ENCODE measurements around the gene ENTPD6.
"Not testable (repeated sequence)": the region's sequence is repeated elsewhere in the genome, so short reads cannot be mapped to it uniquely, and the experiment has no call there.

ENTPD6 gene

DNA sequence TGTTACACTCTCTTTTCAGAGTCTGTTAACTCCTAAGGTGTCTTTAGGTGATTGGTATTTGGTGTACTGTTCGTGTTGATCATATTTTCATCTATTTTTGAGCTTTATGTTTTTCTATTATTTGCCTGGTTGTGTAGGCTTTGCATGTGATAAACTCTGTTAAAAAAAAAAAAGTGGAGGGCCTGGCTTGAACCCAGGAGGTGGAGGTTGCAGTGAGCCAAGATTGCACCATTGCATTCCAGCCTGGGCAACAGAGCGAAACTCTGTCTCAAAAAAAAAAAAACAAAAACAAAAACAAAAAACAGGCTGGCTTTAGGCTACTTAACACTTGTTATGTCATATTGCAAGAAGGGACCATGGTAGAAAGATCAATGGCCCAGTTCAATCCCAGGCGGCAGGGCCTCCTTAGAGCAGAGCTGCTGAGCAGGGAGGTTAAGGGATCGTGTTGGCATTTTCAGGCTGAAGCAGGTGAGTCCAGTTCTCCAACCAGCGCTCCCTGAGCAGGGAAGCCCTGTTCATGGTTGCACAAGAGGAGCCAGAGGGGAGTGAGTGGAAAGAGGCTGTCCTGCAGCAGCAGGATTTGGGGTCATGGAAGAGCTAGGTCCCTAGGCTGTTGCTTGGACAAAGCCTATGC, 60.8 kb downstream of the ENTPD6 start:
- DNase-seq (ENCODE audit: low read depth, low spot score): no peak

DNA sequence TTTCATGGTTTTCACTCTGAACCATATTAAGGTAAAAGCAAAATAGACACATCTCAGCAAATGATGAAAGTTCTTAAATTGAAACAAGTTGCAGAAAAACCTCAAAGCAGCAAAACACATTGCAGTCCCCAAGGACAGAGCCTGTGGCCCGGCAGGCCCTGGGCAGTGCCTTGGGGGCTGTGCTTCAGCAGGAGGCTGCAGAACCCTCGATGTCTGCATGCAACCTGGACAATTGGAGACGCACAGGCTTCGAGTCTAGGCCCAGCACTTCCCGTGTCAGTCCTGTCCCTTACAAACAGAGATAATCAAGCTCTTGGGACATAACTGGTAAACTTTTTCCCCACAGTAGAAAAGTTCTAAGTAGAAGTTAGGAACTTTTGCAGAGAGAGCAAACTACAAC, 61.6 kb downstream of the ENTPD6 start:
- no peak for DNase-seq (ENCODE audit: low read depth, low spot score)

DNA sequence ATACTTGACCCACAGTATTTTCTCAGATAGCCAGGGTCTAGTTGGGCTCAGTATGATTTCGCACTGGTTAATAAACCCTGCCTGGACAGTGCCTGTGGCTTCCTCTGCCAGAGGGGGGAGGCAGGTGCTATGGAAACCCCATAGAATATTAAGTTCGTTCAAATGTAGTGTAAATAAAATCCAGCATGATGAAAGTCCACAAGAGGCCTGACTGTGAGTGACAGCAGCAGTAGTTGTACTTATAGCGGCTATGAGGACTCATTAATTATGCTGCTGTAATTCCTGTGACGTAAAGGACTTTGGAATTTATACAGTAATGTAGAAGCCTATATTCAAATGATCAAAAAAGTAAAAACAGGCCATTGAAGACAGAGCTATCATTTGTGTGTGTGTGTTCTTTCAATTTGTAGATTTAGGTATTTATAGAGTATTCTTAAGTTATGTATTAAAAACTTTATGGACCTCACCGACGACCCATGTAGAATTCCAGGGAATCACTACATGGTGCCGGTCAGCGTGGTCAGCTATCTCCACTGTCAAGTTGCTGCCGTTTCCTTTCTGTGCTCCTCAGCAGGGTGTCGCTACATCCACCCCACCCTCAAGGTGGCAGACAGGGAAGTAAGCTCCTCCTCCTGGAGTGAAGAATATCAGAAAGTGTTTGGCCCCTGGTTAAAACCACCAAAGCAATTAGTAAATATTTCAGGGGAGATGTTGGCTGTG, 62.4 kb downstream of the ENTPD6 start:
- no peak for DNase-seq (ENCODE audit: low read depth, low spot score)

DNA sequence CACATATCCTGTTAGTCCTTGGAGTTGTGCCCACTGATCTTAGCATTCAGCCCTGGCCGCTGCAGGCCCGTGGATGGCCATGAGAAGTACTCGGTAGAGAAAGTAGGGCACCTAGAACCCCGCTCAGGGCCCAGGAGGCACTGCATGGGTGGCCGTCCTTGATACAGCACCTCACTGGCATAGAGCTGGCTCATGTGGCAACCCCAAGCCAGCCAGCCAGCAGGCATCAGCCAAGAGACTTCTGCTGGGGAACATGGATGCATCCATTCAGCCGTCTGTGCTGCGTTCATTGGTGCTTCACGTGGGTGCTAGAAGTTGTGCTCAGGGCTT, 62.9 kb downstream of the ENTPD6 start:
- peak; percentile 56 for DNase-seq (ENCODE audit: low read depth, low spot score)

DNA sequence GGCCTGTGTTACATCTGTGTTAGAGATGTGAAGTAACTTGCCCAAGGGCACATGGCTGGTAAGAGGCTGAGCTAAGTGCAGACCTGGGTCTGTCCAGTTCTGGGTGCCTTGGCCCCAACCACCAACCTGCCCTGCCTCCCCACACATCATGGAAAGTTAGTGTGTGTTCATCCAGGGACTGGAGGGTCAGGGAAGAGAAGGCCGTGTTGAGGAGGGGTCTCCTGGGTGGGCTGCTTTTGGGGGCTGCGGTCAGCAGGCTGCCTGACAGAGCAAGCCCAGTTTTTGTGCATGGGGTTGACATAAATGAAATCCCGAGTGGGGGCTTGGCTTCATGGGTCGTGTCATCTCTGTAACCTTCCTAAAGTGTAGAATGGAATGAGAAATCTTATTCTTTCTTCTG, 63.3 kb downstream of the ENTPD6 start:
- DNase-seq (ENCODE audit: low read depth, low spot score): no peak

DNA sequence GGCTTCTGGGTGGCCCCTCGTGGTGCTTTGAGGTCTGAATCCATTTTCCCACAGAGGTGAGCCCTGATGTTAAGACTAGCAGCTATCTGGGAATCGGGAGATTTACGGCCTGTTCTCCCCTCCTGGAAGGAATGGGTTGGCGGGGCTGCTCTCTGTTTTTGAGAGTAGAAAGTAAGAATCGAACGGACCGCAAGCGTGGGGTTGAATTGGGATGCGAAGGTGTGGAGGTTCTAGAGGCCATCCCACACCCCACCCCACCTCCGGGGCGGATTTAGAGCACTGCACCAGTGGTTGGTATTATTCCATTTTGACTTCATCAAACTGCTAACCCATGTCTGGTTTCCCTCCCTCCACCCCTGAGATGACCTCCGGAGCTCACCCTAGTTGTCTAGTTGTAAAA, 63.8 kb downstream of the ENTPD6 start:
- no peak for DNase-seq (ENCODE audit: low read depth, low spot score)

DNA sequence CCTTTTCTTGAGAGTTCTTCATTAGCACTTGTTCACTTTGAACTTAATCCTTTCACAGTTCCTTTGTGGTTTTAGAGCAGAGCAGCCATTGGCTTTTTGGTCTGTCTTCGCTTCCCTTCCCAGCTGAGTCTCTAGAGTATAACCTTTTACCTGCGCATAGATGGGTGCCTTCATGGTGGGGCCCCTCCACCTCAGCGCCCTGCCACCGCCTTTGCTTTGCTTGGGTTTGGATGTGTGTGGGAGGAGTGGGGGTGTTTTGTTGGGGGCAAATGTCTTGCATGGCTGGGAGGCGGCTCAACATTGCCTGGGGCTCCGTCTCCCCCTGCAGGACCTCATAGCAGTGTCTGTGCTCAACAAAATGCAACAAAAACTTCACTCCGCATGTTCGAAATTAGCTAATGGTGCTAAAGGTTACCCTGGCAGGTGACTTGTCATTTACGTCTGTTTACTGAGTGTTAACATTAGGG, 64.3 kb downstream of the ENTPD6 start:
- DNase-seq (ENCODE audit: low read depth, low spot score): no peak

DNA sequence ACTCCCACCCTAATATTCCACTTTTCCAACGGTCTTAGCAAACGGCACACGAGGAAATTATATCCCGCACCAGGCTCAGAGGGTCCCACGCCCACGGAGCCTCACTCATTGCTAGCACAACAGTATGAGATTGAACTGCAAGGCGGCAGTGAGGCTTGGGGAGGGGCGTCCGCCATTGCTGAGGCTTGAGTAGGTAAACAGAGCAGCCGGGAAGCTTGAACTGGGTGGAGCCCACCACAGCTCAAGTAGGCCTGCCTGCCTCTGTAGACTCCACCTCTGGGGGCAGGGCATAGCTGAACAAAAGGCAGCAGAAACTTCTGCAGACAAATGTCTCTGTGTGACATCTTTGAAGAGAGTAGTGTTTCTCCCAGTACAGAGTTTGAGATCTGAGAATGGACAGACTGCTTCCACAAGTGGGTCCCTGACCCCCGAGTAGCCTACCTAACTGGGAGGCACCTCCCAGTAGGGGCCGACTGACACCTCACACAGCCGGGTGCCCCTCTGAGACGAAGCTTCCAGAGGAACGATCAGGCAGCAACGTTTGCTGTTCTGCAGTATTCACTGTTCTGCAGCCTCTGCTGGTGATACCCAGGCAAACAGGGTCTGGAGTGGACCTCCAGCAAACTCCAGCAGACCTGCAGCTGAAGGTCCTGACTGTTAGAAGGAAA, 65.4 kb downstream of the ENTPD6 start:
- DNase-seq (ENCODE audit: low read depth, low spot score): not testable (repeated sequence)

DNA sequence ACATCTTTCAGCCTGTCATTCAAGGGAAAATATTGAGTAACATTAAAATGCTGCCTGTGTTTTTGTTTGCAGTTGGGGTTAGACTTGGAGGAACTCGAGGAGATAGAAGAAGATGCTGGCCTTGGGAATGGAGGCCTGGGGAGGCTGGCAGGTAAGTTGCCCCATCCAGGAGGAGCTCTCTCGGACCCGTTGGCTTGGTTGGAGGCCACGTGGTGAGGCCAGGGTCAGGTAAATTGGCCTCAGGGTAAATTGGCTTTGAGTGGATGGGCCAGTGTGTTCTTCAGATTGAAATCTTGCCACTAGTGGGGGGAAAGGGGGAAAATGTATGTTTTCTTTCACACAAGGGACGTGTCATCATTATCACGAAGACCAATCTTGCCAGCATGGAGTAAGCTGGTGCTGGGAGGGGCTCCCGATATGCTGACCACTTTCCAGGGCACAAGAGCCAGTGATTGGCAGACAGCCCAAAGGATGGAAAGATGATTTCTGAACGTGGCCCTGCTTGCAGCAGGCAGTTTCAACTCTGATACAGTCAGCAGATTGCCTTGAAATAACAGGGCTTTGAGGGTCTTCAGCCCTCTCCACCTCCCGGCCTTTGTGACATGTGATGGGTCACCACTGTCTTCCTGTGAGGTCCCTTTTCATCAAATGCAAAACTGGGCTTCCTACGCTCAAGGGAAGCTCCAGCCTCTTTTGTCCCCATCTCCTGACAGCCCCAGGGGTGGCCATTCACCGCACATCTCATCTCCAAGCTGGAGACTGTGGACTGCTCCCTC, 73.7 kb downstream of the ENTPD6 start:
- no peak for DNase-seq (ENCODE audit: low read depth, low spot score)

DNA sequence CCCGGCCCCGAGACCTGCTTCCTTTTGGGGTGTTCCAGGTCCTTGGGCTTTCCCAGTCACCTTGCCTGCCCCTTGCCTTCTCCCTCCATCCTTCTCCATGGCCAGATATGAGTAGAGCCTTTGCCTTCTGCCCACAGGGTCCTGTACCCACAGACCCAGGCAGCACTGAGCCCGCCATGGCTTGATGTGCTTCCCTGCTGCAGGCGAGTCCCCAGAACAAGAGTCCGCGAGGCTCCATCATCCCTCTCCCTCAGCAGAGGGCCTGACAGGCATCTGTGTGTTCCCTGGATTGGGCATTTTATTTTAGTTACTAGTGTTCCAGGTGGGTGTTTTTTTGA, 74.3 kb downstream of the ENTPD6 start:
- no peak for DNase-seq (ENCODE audit: low read depth, low spot score)

DNA sequence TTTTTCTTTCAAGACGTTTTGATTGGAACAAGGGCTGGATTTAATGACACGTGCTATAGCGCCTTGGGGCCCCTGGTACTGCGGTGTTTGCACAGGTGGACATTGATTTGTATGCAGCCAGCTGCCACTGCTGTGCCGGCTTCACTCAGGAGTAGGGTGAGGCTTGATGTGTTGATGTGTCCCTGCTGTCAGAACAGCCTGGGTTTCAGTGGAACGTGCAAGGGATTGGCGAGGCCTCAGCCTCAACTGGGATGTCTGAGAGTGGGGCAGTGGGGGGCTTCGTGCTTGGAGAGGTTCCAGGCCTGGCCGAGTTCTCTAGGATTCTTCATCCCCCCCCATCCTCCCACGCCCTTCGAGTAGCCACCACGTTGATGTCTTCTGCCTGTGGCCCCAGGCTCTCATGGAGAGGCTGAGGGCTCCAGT, 75.3 kb downstream of the ENTPD6 start:
- DNase-seq (ENCODE audit: low read depth, low spot score): no peak

DNA sequence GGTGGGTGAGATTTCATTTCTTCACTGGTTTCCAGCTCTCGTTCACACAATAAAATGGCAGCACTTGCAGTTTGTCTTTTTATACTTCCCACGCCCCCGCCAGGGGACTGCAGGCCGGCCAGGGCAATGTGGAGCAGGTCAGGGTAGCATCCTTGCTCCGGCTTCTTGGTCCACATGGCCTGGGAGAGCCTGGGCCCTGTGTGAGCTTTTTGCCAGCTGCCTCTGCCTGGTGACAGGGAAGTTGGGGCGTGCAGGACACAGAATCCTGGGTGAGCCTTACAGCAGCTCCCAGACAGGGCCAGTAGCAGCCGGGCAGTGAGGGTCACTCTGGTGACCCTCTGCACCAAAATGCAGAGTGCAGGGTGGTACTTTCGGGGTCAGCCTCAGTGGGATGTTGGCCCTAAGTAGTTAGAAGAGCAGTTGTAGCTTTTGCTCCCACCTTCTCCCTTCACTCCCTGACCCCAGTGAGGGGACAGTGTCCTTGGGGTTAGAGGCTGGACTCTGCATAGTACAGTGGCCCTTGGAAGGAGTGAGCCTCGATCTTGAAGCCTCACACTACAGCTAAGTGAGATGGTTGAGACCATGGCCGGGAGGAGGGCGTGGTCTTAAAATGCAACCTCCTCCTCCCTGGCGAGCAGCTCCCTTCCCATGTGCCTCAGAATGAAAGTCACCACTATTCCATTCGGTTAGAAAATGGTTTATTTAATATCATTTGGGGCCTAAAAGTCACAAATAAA, 76.1 kb downstream of the ENTPD6 start:
- DNase-seq (ENCODE audit: low read depth, low spot score): no peak

DNA sequence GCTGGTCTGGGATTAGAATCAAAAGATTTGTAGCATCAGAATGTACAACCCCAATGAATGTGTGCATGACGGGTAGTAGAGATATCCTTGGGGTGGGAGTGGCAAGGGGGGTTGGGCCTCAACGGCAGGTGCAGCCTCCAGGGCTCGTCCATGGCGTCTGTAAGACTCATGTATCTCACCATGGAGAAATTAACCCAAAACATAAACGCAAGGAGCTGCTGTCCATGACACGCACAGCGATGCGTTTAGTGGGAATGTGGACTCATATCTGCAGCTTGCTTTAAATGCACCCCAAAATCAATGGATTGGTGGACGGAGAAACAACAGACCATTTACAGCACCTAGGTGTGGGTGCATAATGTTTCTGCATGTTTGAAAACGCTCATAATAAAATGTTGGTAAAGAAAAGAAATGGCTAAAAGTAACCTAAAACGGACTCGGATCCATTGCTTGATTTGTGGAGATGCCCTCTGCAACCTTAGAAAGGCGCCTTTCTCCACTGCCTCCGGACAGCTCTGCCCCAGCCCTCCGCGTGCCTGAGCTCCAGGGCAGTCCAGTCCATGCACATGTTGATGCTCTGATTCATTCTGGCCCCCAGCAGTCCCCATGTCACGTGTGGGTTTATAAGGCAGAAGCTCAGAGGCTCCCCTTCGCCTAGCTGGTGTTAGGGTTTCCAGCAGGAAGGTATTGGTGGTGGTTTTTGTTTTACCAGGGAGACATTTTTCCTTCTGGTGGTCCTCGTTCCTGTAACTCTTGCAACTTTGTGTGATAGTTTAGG, 76.9 kb downstream of the ENTPD6 start:
- no peak for DNase-seq (ENCODE audit: low read depth, low spot score)

DNA sequence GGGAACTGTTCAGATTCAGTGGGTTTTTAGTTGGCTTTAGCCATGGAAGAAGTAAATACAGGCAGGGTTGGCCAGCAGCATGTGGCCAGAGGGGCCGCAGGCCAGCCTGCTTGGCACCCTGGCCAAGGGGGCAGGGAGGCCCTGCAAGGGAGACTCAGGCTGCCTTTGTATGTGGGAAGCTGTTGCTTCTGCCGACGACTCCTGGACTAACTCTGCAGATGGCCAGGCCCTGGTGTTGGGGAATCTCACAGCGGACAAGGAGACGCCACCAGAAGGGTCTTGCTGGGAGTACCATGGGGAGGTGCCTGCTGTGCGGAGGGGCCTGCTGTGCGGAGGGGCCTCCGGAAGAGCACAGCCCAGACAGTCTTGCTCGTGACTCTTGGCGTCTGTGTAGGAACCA, 77.5 kb downstream of the ENTPD6 start:
- no peak for DNase-seq (ENCODE audit: low read depth, low spot score)

DNA sequence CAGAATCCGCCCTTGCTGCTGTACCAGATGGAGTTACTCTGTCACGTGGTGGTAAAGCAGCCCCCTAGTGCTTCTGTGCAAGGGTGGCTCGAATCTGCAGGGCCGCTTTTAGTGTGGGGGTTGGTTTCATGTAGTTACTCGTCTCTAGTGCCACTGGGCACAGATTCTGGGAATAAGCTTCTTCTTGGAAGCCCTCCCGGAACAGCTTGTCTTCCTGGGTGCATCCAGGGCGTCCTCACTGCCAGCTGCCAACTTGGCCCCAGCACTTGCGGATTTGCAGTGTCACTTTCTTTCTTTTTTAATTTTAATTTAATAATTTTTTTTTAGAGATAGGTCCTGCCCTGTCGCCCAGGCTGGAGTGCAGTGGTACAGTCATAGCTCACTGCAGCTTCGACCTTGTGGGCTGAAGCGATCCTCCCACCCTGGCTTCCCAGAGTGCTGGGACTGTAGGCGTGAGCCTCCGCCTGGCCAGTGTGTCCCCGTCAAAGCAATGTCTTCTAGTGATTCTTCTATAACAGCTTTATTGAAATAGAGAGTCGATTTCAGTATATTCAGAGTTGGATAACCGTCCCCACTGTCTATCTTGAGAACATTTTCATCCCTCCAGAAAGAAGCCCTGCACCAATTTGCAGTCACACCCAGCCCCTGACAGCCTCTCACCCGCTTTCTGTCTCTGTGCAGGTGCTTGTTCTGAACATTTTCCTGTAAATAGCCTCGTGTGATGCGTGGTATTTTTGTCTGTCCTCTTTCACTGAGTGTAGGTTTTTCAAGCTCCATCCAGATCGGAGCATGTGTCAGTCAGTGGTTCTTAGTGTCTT, 78.2 kb downstream of the ENTPD6 start:
- DNase-seq (ENCODE audit: low read depth, low spot score): no peak

DNA sequence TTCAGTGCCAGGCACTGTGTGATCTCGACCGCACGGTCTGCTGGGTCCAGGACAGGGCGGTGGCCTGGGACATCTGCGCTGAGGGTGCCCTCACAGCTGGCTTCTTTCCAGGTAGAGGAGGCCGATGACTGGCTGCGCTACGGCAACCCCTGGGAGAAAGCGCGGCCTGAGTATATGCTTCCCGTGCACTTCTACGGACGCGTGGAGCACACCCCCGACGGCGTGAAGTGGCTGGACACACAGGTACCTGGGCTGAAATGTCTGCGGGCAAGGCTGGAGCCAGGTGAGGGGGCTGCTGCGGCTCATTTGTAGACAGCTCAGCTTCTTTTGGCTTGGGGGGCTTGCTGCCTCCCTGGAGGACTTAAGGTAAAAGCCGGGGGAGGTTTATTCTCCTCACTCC, 79.0 kb downstream of the ENTPD6 start:
- no peak for DNase-seq (ENCODE audit: low read depth, low spot score)

DNA sequence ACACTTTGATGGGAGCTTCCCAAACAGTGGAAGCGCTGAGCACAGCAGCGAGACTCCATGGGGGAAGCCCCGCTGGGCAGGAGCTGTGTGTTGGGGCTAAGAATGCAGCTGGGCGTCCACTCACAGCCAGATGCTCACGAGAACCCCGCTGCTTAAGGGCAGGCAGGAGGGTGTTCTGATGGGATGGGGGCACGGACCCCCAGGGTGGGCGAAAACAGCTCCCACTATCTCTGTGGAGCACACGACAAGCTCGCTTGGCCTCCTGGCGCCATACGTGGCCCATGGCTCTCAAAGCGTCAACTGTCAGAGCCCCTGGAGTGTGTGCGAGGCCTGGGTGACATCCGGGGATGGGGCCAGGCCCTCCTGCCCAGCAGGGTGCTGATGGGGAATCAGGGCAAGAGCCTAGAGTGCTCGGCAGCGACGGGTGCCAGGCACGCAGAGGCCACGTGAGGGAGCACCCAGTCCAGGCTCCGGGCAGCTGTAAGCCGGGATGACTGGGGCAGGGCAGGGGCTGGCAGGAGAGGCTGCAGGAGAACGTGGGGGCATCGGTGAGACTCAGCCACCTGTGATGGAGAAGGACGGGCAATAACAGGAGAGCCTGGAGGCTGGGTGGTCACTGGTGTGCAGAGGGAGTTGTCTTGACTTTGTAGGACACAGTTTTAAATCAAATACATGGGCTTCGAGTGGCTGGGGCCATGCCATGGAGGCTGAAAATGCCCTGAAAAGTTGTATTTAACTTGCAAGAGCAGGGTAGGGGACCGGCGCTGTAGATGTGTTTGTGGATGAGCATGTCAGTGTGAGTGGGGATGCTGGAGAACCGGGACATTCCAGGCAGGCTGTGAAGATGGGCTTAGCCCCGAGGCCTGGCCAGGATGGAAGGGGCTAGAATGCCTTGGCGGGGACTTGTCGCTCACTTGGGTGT, 79.6 kb downstream of the ENTPD6 start:
- no peak for DNase-seq (ENCODE audit: low read depth, low spot score)

DNA sequence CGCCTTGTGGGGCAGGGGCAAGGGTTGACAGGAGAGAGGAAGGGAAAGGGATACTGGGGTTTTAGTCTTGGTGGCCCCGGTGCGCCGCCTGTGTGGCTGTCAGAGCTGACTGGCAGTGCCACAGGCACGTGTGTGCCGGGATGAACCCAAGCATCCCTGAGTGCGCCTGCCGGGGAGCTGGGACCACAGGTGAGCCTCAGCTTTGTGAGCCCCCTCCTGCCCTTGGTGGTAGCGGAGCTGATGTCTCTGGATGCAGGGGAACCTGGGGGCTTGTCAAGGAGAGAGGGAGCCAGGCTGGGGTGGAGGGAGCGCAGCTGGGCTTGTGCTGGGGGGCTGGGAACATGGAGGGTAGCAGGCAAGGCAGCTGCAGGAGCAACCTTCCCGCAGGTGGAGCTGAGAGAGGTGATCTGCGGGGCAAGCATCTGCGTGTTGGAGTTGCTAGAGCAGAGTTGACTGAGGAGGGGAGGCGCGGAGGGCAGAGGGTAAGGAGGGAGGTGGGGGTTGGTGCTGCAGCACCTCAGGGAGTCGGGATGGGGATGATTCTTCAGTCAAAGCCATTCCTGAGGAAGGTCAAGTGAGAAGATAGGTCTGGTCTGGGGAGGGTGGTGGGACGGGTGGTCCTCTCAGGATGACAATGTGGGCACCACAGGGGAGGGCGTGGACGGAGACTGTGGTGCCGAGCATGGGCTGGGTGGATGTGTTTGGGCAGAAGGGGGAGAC, 80.5 kb downstream of the ENTPD6 start:
- DNase-seq (ENCODE audit: low read depth, low spot score): no peak

All from astrocyte of the hippocampus (primary cell).